ENCODE measurements around the gene C22orf15.

DNA sequence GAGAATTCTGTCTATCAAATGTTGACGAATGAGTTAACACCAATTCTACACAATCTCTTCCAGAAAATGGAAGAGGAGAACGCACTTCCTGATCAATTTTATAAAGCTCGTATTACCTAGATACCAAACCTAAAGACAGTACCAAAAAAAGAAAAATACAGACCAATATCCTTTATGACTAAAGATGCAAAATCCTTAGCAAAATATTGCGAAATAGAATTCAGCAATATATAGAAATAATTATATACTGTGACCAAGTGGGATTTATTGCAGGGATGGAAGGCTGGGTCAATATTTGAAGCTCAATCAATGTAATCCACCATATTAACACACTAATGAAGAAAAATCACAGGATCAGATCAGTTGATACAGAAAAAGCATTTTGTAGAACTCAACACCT is 49.6 kb downstream of the C22orf15 start:
- TF ChIP-seq EP300 (IDR thresholded peaks at IDR 0.05; ENCODE audit: borderline replicate concordance) (no peak), TEAD4 (IDR thresholded peaks at IDR 0.05) (no peak), RAD21 (IDR thresholded peaks at IDR 0.05; ENCODE audit: low read depth) (no peak), YY1 (IDR thresholded peaks at IDR 0.05; ENCODE audit: low read depth) (no peak), CREB1 (IDR thresholded peaks at IDR 0.05; ENCODE audit: low read depth) (no peak), EGR1 (IDR thresholded peaks at IDR 0.05) (no peak)
- TF ChIP-seq, protein P1, sequence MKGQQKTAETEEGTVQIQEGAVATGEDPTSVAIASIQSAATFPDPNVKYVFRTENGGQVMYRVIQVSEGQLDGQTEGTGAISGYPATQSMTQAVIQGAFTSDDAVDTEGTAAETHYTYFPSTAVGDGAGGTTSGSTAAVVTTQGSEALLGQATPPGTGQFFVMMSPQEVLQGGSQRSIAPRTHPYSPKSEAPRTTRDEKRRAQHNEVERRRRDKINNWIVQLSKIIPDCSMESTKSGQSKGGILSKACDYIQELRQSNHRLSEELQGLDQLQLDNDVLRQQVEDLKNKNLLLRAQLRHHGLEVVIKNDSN (IDR thresholded peaks at IDR 0.05) = no peak
- TF ChIP-seq, protein P2, sequence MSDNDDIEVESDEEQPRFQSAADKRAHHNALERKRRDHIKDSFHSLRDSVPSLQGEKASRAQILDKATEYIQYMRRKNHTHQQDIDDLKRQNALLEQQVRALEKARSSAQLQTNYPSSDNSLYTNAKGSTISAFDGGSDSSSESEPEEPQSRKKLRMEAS (IDR thresholded peaks at IDR 0.05) = no peak
- TF ChIP-seq, protein P3, sequence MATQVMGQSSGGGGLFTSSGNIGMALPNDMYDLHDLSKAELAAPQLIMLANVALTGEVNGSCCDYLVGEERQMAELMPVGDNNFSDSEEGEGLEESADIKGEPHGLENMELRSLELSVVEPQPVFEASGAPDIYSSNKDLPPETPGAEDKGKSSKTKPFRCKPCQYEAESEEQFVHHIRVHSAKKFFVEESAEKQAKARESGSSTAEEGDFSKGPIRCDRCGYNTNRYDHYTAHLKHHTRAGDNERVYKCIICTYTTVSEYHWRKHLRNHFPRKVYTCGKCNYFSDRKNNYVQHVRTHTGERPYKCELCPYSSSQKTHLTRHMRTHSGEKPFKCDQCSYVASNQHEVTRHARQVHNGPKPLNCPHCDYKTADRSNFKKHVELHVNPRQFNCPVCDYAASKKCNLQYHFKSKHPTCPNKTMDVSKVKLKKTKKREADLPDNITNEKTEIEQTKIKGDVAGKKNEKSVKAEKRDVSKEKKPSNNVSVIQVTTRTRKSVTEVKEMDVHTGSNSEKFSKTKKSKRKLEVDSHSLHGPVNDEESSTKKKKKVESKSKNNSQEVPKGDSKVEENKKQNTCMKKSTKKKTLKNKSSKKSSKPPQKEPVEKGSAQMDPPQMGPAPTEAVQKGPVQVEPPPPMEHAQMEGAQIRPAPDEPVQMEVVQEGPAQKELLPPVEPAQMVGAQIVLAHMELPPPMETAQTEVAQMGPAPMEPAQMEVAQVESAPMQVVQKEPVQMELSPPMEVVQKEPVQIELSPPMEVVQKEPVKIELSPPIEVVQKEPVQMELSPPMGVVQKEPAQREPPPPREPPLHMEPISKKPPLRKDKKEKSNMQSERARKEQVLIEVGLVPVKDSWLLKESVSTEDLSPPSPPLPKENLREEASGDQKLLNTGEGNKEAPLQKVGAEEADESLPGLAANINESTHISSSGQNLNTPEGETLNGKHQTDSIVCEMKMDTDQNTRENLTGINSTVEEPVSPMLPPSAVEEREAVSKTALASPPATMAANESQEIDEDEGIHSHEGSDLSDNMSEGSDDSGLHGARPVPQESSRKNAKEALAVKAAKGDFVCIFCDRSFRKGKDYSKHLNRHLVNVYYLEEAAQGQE (IDR thresholded peaks at IDR 0.05; ENCODE audit: low read depth) = no peak
